K562 (cell line): ENCODE measurements around the gene UBE2D3. TPM values are rescaled to one million over a fixed set of nuclear protein-coding genes. Genes with fewer than 3 reads are reported as not detected.
A peak's percentile ranks its signal among the peaks of the same experiment; 100 is the strongest.

Experiments
- ATAC-seq: fragments of 200-7000 bp; cut with Tn5 transposase; 3 replicates; pipeline ENCODE4 v1.9.1; 2020; ENCODE audit warnings: moderate library complexity
- BruUV-seq: library from RNA; stranded (reverse); fragments of 400-500 nt; replicated peaks from 2 replicates; lab custom pipeline; 2021; lab: Mats Ljungman, UMichigan
- CTCF ChIA-PET: fragments of 300-600 bp; formaldehyde crosslinking; extraction: SDS; loops from one replicate; lab custom pipeline; 2021; ENCODE audit warnings: low intra/inter-chr PET ratio; lab: Yijun Ruan, JAX
- POLR2A ChIA-PET: fragments of 300-600, 350-650 bp; sonication (Branson Sonifier 250); formaldehyde crosslinking; extraction: SDS; loops from one replicate; lab custom pipeline; 2021; ENCODE audit warnings: antibody characterized with exemption, inconsistent platforms; lab: Yijun Ruan, JAX
- DNase-seq, 4 experiments: peaks; one replicate each; pipeline versions ENCODE4 v3.0.0 to v3.0.0-alpha.2; 2011 to 2018; ENCODE audit warnings: low spot score in 3 of 4, mixed read lengths in 3 of 4; ENCODE audit errors: extremely low read depth in 1 of 4
- FAIRE-seq: peaks from 2 replicates; lab custom pipeline; 2011; peaks lifted over from hg19 to GRCh38; lab: Jason Lieb, UNC
- H2AFZ ChIP-seq: 2 replicates; pipeline ENCODE4 v1.6.0; 2011; ENCODE audit warnings: low read depth, low read length, control low read depth, inconsistent platforms
- H3K27ac ChIP-seq: fragments of 200-600 bp; 3 replicates; pipeline ENCODE4 v1.8.0; 2011; ENCODE audit warnings: low read depth, mild to moderate bottlenecking, control low read depth, inconsistent platforms, low read length, moderate library complexity, mixed read lengths; ENCODE audit errors: extremely low read depth
- H3K27me3 ChIP-seq, 2 experiments: fragments of 300-600 bp in 1 of 2; 2 replicates in 1 of 2; 3 replicates in 1 of 2; pipeline versions ENCODE4 v1.6.0 to v1.8.0; 2011; ENCODE audit warnings: inconsistent platforms in 2 of 2, low read length in 2 of 2, mild to moderate bottlenecking in 1 of 2, mixed read lengths in 1 of 2, moderate library complexity in 1 of 2; ENCODE audit not compliant: control insufficient read depth in 2 of 2, insufficient read depth in 2 of 2
- H3K36me3 ChIP-seq: fragments of 300-600 bp; 3 replicates; pipeline ENCODE4 v1.8.0; 2011; ENCODE audit warnings: mild to moderate bottlenecking, low read length, inconsistent platforms; ENCODE audit not compliant: control insufficient read depth, insufficient read depth
- H3K4me1 ChIP-seq, 2 experiments: fragments of 200-600 bp in 1 of 2; replicated peaks in 1 of 2; 2 replicates in 1 of 2; 3 replicates in 1 of 2; pipeline versions ENCODE4 v1.5.1 to v1.8.0; 2011; ENCODE audit warnings: inconsistent platforms in 2 of 2, low read length in 2 of 2, mild to moderate bottlenecking in 1 of 2, mixed read lengths in 1 of 2, moderate library complexity in 1 of 2; ENCODE audit not compliant: control insufficient read depth in 2 of 2, insufficient read depth in 2 of 2
- H3K4me2 ChIP-seq: 2 replicates; pipeline ENCODE4 v1.6.1; 2011; ENCODE audit warnings: low read length, control low read depth, inconsistent platforms, mixed read lengths; ENCODE audit not compliant: insufficient read depth
- H3K4me3 ChIP-seq: fragments of 200-600 bp; sonication (generic), shearing (Covaris generic); 2 replicates; pipeline ENCODE4 v1.5.1; 2016; ENCODE audit warnings: control low read depth, inconsistent platforms
- H3K79me2 ChIP-seq: fragments of 200-600 bp; 3 replicates; pipeline ENCODE4 v1.8.0; 2011; ENCODE audit warnings: low read length, inconsistent platforms; ENCODE audit not compliant: control insufficient read depth, insufficient read depth
- H3K9ac ChIP-seq, 2 experiments: 2 replicates each; pipeline versions ENCODE4 v1.6.0 to v1.6.1; 2011; ENCODE audit warnings: low read depth in 2 of 2, low read length in 2 of 2, control low read depth in 1 of 2, inconsistent platforms in 1 of 2, mild to moderate bottlenecking in 1 of 2, mixed read lengths in 1 of 2; ENCODE audit not compliant: insufficient read depth in 1 of 2
- H3K9me1 ChIP-seq: one replicate; pipeline ENCODE4 v1.6.0; 2011; ENCODE audit warnings: inconsistent platforms, mild to moderate bottlenecking, low read length, moderate library complexity; ENCODE audit not compliant: control insufficient read depth, insufficient read depth
- H3K9me3 ChIP-seq: replicated peaks from 2 replicates; pipeline ENCODE4 v1.5.1; 2011; ENCODE audit warnings: low read depth, low read length, inconsistent platforms; ENCODE audit not compliant: control insufficient read depth, insufficient read depth
- H4K20me1 ChIP-seq: replicated peaks from 2 replicates; pipeline ENCODE4 v1.6.1; 2011; ENCODE audit warnings: low read length, inconsistent platforms, mixed read lengths; ENCODE audit not compliant: control insufficient read depth, insufficient read depth
- NFIC ChIP-seq: fragments of 450-650 bp; IDR thresholded peaks from 2 replicates; pipeline ENCODE4 v1.6.1; 2017; ENCODE audit warnings: mild to moderate bottlenecking, inconsistent platforms
- WGBS: fragments of 100-300 bp; shearing (Covaris generic); methylation state at CpG from one replicate; pipeline ENCODE4 v1.1.6; 2016; ENCODE audit warnings: low coverage, mixed read lengths; ENCODE audit not compliant: insufficient coverage; ENCODE audit errors: missing lambda C conversion rate; 5-methylcytosine and 5-hydroxymethylcytosine counted together
- in situ Hi-C: fragments of 300-500 bp; cut with MboI; formaldehyde crosslinking; loops from 4 replicates; pipeline ENCODE4 v1.15.0; 2018; ENCODE audit warnings: inconsistent platforms, mixed read lengths
- intact Hi-C: fragments of 100-400 bp; cut with micrococcal nuclease; formaldehyde crosslinking; loops from 2 replicates; pipeline ENCODE4 v1.14.2; 2022
- polyA plus RNA-seq, 8 experiments: library from polyadenylated mRNA; depleted of rRNA in 4 of 8; stranded (reverse) in 5 of 8; unstranded in 3 of 8; fragments of >200 nt; fragmentation: Nextera tagmentation in 2 of 8; fragmentation: Illumina TruSeq in 1 of 8; extraction: Ambion mirVana in 2 of 8; extraction: Trizol in 1 of 8; gene quantifications; 2 replicates each; pipeline versions ENCODE4 v1.2.1 to v1.2.3, GENCODE V29; 2011 to 2014; ENCODE audit warnings: inconsistent platforms in 1 of 8, missing spikeins in 1 of 8
- total RNA-seq, 7 experiments: library from RNA; depleted of rRNA in 6 of 7; stranded (reverse); fragments of >200 nt in 6 of 7; fragmentation: Illumina TruSeq in 2 of 7; extraction: Trizol in 2 of 7; gene quantifications; 2 replicates each; pipeline versions ENCODE4 v1.2.1 to v1.2.3, GENCODE V29; 2011 to 2021; ENCODE audit warnings: low replicate concordance in 1 of 7
- TF ChIP-seq, protein P1 (sequence below), 2 experiments: fragments of 450-650 bp in 1 of 2; sonication (generic) in 1 of 2; formaldehyde crosslinking in 1 of 2; IDR thresholded peaks; 2 replicates each; pipeline versions ENCODE4 v1.7.1 to v1.9.0; 2016 to 2022; ENCODE audit warnings: inconsistent platforms in 1 of 2, mild to moderate bottlenecking in 1 of 2, missing genetic modification reagents in 1 of 2

UBE2D3 gene
- total and polyA plus RNA-seq, 9 of the 15 experiments (the other 6 are each of a cell fraction or from before 2014, with no cell fraction given): 191 to 618 (median 292) TPM

DNA sequence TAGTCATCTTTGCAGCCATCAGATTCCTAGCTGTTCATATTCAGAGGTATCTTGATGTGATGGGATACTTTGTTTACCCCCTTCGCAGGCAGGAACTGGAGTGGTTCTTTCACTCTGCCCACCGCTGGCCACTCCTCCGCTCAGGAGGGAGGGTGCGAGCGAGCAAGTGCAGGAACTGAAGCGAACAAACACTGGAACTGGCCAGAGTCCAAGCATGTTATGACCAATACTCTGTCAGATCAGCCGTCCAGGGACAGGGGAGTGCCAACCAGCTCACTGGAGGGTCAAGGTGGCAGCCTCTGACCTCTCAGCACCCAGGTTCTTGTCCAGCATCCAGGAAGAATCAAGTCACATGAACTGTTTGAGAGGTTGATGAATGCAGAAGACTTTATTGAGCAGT lies 48.6 kb downstream of the UBE2D3 start:
- Histone ChIP-seq H3K9me1 (no peaks in the 10 kb centered on the region), H4K20me1 (no peaks in the 10 kb centered on the region), H3K9me3 (no peaks in the 10 kb centered on the region)
- WGBS: 22% methylated on average over 7 of the region's 7 CpGs
- no peak for FAIRE-seq
- DNase-seq: peak in 1 of 4 experiments; percentile 8
- TF ChIP-seq NFIC: 0 out of 2 replicates have a peak, but pooled peaks have one; percentile 7
- TF ChIP-seq, protein P1, sequence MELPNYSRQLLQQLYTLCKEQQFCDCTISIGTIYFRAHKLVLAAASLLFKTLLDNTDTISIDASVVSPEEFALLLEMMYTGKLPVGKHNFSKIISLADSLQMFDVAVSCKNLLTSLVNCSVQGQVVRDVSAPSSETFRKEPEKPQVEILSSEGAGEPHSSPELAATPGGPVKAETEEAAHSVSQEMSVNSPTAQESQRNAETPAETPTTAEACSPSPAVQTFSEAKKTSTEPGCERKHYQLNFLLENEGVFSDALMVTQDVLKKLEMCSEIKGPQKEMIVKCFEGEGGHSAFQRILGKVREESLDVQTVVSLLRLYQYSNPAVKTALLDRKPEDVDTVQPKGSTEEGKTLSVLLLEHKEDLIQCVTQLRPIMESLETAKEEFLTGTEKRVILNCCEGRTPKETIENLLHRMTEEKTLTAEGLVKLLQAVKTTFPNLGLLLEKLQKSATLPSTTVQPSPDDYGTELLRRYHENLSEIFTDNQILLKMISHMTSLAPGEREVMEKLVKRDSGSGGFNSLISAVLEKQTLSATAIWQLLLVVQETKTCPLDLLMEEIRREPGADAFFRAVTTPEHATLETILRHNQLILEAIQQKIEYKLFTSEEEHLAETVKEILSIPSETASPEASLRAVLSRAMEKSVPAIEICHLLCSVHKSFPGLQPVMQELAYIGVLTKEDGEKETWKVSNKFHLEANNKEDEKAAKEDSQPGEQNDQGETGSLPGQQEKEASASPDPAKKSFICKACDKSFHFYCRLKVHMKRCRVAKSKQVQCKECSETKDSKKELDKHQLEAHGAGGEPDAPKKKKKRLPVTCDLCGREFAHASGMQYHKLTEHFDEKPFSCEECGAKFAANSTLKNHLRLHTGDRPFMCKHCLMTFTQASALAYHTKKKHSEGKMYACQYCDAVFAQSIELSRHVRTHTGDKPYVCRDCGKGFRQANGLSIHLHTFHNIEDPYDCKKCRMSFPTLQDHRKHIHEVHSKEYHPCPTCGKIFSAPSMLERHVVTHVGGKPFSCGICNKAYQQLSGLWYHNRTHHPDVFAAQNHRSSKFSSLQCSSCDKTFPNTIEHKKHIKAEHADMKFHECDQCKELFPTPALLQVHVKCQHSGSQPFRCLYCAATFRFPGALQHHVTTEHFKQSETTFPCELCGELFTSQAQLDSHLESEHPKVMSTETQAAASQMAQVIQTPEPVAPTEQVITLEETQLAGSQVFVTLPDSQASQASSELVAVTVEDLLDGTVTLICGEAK (IDR thresholded peaks at IDR 0.05): no peak
- TF ChIP-seq, protein P1 (CRISPR knock-in tag; IDR thresholded peaks at IDR 0.05): no peak
- TF ChIP-seq, all 486 proteins: peak for 1
- in situ Hi-C loops (no loop called here), intact Hi-C loops (no loop called here)
- Histone ChIP-seq H3K79me2 (no peaks in the 10 kb centered on the region), H3K4me2 (peak overlapping the region; percentile 20; the same call in 1 of the 2 replicates), H3K27ac (no peak overlapping the region), H3K4me3 (no peak overlapping the region), H2AFZ (peak overlapping the region; percentile 64), H3K9ac (peak overlapping the region in 1 of 2 experiments; percentile 47; a peak in 1 of 4 replicates), H3K4me1 (peaks cover 7 to 18% of the 10 kb centered on the region in 2 experiments; a peak in 3 of 5 replicates), H3K36me3 (no peaks in the 10 kb centered on the region), H3K27me3 (no peaks in the 10 kb centered on the region)
- POLR2A ChIA-PET: no interaction called here
- CTCF ChIA-PET: no interaction called here
- BruUV-seq: no TSS peak
- peak; percentile 35; the same call in 1 of the 3 replicates for ATAC-seq
